ENCODE measurements around the gene GLRX2.

Gene GLRX2

GRCh38 chr1:193104907-193105820, at the start of gene GLRX2:
TSS of gene GLRX2 (minus strand) at chr1:193105414. CDS start at chr1:193105382, 32 bp downstream.
- DNase-seq (ENCODE audit: insufficient read length, low spot score) (peak; percentile 81), FAIRE-seq (peak; percentile 25)
- no peak for TF ChIP-seq CTCF (IDR thresholded peaks at IDR 0.05; ENCODE audit: insufficient read depth, missing control alignments)

- no peak for DNase-seq (ENCODE audit: insufficient read length, low spot score)
- no peak for TF ChIP-seq CTCF (IDR thresholded peaks at IDR 0.05; ENCODE audit: insufficient read depth, missing control alignments)
- peak; percentile 93 for FAIRE-seq
Observed at GRCh38 chr1:193144999-193145398, 39.8 kb upstream of the GLRX2 start.

GRCh38 chr1:193144361-193144938, 39.2 kb upstream of the GLRX2 start:
- DNase-seq (ENCODE audit: insufficient read length, low spot score) (no peak), FAIRE-seq (peak; percentile 44)
- no peak for TF ChIP-seq CTCF (IDR thresholded peaks at IDR 0.05; ENCODE audit: insufficient read depth, missing control alignments)

GRCh38 chr1:193143285-193143684, 38.1 kb upstream of the GLRX2 start:
- FAIRE-seq (peak; percentile 55), DNase-seq (ENCODE audit: insufficient read length, low spot score) (no peak)
- peak; percentile 52 for TF ChIP-seq CTCF (IDR thresholded peaks at IDR 0.05; ENCODE audit: insufficient read depth, missing control alignments)

GRCh38 chr1:193142409-193142808, 37.2 kb upstream of the GLRX2 start:
- no peak for TF ChIP-seq CTCF (IDR thresholded peaks at IDR 0.05; ENCODE audit: insufficient read depth, missing control alignments)
- DNase-seq (ENCODE audit: insufficient read length, low spot score), result no peak
- peak; percentile 51 for FAIRE-seq

- DNase-seq (ENCODE audit: insufficient read length, low spot score) (no peak), FAIRE-seq (peak; percentile 68)
- no peak for TF ChIP-seq CTCF (IDR thresholded peaks at IDR 0.05; ENCODE audit: insufficient read depth, missing control alignments)
Observed at GRCh38 chr1:193141804-193142203, 36.6 kb upstream of the GLRX2 start.

- no peak for FAIRE-seq
- no peak for DNase-seq (ENCODE audit: insufficient read length, low spot score)
- no peak for TF ChIP-seq CTCF (IDR thresholded peaks at IDR 0.05; ENCODE audit: insufficient read depth, missing control alignments)
Observed at GRCh38 chr1:193140254-193140653, 35.0 kb upstream of the GLRX2 start.

Measured in D721Med (cell line).